GM18868 (cell line): ENCODE results near the gene PAX7.
"Not testable (repeated sequence)": the region's sequence is repeated elsewhere in the genome, so short reads cannot be mapped to it uniquely, and the experiment has no call there.

Experiments used
- ATAC-seq: cut with Tn5 transposase; IDR thresholded peaks from one replicate; pipeline ENCODE4 v1.9.1; 2021; ENCODE audit warnings: mild to moderate bottlenecking, moderate library complexity; ENCODE audit not compliant: unreplicated experiment

Gene PAX7

GRCh38 chr1:18724801-18725200 is 94.2 kb downstream of the PAX7 start:
- no peak for ATAC-seq

GRCh38 chr1:18725231-18725895 is 94.7 kb downstream of the PAX7 start:
- no peak for ATAC-seq

- ATAC-seq = no peak
Observed at GRCh38 chr1:18726368-18726767, 95.7 kb downstream of the PAX7 start.

DNA sequence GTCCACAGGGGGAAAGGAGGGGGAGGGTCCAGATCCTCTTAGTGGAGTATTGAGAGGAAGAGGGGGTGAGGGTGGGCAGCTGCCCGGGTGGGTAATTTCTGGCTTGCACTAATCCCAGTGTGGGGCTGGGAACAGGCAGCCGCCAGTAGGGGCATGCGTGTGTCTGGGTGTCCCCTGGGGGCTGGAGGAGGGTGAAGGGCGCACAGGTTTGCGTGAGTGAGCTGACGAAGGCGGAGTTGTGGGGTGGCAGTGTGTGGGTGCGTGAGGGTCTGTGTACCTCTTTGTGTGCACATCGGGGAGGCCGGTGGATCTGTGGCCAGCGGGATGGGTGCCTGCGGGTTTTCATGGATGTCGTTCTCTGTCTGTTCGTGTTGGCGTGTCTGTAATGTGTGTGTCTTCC is 97.3 kb downstream of the PAX7 start:
- no peak for ATAC-seq

- ATAC-seq = no peak
Observed at GRCh38 chr1:18730321-18730720, 99.7 kb downstream of the PAX7 start.

DNA sequence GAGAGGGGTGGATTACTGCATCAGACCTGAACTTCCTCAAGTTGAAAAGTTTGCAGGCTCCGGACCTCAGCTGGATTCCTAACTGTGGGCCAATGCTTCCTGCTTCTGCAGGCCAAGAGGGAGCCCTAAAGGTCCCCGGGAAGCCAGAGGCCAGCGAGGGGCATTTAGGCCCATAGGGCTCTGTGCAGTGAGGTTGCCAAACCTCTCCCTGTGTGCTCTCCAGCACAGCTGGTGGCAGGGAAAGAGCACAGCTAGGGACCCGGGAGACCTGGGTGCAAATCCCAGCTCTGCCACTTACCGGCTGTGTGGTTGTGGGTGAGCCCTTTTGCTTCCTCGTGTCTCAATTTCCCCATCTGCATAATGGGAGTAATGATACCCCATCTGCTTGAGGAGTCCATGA is 100.5 kb downstream of the PAX7 start:
- no peak for ATAC-seq

DNA sequence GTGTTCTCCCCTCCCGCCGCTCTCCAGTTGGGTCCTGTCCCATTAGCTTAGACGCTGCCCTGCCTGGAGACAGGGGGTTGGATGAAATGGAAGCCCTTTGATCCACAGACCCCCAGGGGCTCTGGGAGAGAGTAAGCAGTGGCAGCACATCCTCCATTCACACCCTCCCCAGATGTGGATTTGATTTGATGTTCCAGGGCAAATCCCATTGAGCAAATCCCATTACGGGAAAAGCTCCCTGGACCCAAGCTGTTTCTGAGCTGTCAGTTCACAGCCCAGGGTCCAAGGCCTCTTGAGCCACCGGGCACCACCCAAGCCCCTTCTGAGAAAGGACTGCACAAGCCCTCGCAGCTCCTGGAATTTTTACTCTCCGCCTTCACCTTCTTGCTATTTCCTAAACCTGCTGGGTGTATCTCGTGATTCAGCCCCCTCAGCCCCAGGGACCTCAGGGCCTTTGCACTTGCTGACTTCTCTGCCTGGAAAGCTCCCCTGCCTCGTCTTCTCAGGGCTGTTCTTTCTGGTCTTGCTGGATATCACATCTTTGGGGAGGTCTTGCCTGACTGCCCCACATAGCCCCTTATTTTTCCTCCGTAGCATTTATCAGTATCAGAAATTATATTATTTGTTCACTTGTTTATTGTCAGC is 101.1 kb downstream of the PAX7 start:
- ATAC-seq = no peak

GRCh38 chr1:18732686-18733085 is 102.0 kb downstream of the PAX7 start:
- ATAC-seq = no peak

DNA sequence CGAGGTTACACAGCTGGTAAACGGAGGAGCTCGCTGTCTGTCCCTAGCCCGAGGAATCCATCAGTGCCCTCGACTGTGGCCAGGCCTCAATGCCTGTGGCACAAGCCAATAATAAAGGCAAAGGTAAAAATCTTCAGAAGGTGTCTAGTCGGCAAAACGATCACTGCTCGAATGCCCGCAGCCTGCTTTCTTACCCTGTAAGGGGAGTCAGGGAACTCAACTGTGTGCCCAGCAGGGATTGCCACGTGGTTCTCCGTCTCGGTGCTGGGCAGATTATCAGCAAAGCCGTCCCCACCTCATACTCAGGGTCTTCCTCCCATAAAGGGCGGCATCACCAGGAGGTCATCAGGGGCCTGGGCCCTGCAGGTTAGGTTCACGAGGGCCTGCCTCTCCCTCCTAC is 103.4 kb downstream of the PAX7 start:
- no peak for ATAC-seq

GRCh38 chr1:18734461-18735223 is 104.0 kb downstream of the PAX7 start:
- no peak for ATAC-seq

- ATAC-seq = no peak
Observed at GRCh38 chr1:18735224-18735997, 104.8 kb downstream of the PAX7 start.

GRCh38 chr1:18736958-18737357 is 106.3 kb downstream of the PAX7 start:
- no peak for ATAC-seq

GRCh38 chr1:18738126-18738525 is 107.5 kb downstream of the PAX7 start:
- ATAC-seq = no peak

DNA sequence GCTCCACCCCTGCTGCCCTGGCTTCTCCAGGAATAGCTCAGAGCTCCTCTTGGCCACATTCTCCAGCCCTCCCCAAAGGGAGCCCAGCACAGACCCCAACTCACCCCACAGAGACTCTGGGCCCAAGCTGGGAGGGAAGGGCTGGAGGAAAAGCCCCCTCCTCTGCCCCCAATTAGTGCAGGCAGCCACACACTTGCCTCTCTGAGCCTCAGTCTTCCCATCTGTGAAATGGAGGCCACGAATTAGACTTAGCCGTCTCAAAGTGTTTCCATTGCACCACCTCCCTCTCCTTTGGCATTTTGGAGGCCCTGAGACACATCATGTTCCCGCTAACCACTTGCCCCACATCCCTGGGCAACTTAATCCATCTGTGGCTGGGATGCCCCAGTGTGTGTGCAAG is 108.0 kb downstream of the PAX7 start:
- no peak for ATAC-seq

- ATAC-seq = no peak
Observed at GRCh38 chr1:18739408-18739807, 108.8 kb downstream of the PAX7 start.

DNA sequence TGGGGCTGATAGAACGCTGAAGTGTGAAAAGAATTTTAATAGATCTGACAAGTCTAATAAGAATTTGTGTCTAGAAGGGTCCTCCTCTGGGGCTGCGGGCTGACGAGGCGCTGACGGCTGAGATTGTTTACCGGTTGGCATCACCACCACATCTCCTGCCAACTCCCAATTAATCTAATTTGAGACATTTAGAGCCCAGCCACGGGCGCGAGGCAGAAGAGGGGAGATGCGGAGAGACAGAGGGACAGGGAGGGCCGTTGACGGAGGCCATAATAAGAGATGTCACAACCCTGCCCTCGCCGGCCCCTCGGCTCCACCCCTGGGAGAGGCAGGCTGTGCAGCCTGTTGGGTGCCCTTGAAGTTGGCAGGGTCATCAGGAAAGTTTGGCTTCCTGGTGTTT is 109.3 kb downstream of the PAX7 start:
- ATAC-seq = no peak

GRCh38 chr1:18740617-18741016 is 110.0 kb downstream of the PAX7 start:
- no peak for ATAC-seq

- no peak for ATAC-seq
Observed at GRCh38 chr1:18743233-18743632, 112.6 kb downstream of the PAX7 start.

GRCh38 chr1:18744381-18744780 is 113.7 kb downstream of the PAX7 start:
- ATAC-seq = not testable (repeated sequence)

DNA sequence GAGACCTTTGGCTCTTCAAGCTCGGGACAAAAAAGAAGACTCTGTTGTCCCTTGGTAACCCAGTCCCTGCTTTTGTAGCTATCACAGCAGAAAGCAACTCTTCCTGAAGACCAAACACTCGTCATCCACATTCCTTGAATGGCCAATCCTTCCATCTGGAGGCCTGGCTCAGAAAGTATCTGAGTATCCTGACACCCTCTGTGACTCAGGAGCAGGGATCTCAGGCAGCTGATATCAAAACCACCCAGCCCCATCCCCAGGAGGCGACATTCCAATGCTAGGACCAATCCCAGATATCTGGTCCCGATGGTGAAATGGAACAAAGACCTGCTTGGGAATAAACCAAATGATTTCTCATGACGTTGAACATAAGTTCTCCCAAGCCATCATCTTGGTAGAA is 116.3 kb downstream of the PAX7 start:
- ATAC-seq = no peak

DNA sequence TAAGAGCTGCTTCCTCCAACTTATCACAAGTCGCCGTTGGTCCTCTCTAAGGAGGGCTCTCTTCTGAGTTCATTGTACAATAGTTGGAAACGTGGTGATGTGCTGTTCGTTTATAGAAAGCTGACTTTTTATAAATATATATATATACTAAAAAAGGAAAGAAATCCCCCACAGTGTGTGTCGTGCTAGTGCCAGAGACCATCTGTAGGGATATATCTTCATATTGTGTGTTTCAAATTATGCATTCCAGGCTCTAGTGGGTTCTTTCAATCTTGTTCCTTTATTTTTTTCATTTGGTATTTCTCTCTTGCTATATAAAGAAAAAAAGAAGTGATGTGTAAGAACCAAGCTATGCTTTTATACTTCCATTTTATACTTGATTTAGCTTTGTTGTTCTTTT is 117.0 kb downstream of the PAX7 start:
- ATAC-seq = no peak
